CD4-positive, alpha-beta memory T cell (primary cell): ENCODE data around the gene CADPS. TPM values are rescaled to one million over a fixed set of nuclear protein-coding genes. Genes with fewer than 3 reads are reported as not detected.

Experiments used
- CTCF ChIA-PET: fragments of 350-600 bp; sonication (Branson Sonifier 250); formaldehyde crosslinking; loops from one replicate; lab custom pipeline; 2021; ENCODE audit warnings: inconsistent platforms; ENCODE audit not compliant: partially characterized antibody; lab: Charles Lee
- POLR2A ChIA-PET: fragments of 350-600 bp; sonication (Branson Sonifier 250); formaldehyde crosslinking; loops from one replicate; lab custom pipeline; 2021; ENCODE audit not compliant: partially characterized antibody; lab: Charles Lee
- DNase-seq, 5 donors: peaks; one replicate each; pipeline versions ENCODE4 v3.0.0 to v3.0.0-alpha.2; 2020 to 2022; ENCODE audit warnings: mixed read lengths in 1 of 5
- H3K27ac ChIP-seq: one replicate; pipeline ENCODE4 v1.7.0; 2013; ENCODE audit warnings: low read depth, low read length
- H3K27me3 ChIP-seq: 2 replicates; pipeline ENCODE4 v1.7.0; 2013; ENCODE audit warnings: mild to moderate bottlenecking, low read length, moderate library complexity; ENCODE audit not compliant: insufficient read depth
- H3K36me3 ChIP-seq: 2 replicates; pipeline ENCODE4 v1.7.0; 2013; ENCODE audit warnings: mild to moderate bottlenecking, low read length, moderate library complexity; ENCODE audit not compliant: insufficient read depth
- H3K4me1 ChIP-seq: 2 replicates; pipeline ENCODE4 v1.7.0; 2013; ENCODE audit warnings: mild to moderate bottlenecking, low read length, moderate library complexity; ENCODE audit not compliant: insufficient read depth
- H3K4me3 ChIP-seq, 2 donors: one replicate each; pipeline ENCODE4 v1.7.0; 2013; ENCODE audit warnings: low read length in 2 of 2, mild to moderate bottlenecking in 1 of 2
- H3K9me3 ChIP-seq, 2 donors: one replicate each; pipeline ENCODE4 v1.7.0; 2013; ENCODE audit warnings: low read length in 2 of 2, control low read depth in 1 of 2; ENCODE audit not compliant: control insufficient read depth in 1 of 2
- H3K27ac Mint-ChIP-seq, 7 donors: one replicate each; pipeline ENCODE4 v1.8.0; 2020 to 2021; ENCODE audit warnings: mixed read lengths in 7 of 7, mild to moderate bottlenecking in 6 of 7, inconsistent platforms in 3 of 7, moderate library complexity in 3 of 7
- H3K27me3 Mint-ChIP-seq, 2 donors: one replicate each; pipeline ENCODE4 v1.8.0; 2020 to 2021; ENCODE audit warnings: mixed read lengths in 2 of 2
- H3K36me3 Mint-ChIP-seq, 2 donors: one replicate each; pipeline ENCODE4 v1.8.0; 2020 to 2021; ENCODE audit warnings: mixed read lengths in 2 of 2, inconsistent platforms in 1 of 2, mild to moderate bottlenecking in 1 of 2
- H3K4me1 Mint-ChIP-seq, 4 donors: one replicate each; pipeline ENCODE4 v1.8.0; 2020 to 2021; ENCODE audit warnings: mixed read lengths in 4 of 4, mild to moderate bottlenecking in 1 of 4
- H3K4me3 Mint-ChIP-seq, 8 donors: one replicate each; pipeline ENCODE4 v1.8.0; 2020 to 2021; ENCODE audit warnings: mixed read lengths in 8 of 8, mild to moderate bottlenecking in 7 of 8, moderate library complexity in 6 of 8, inconsistent platforms in 3 of 8
- H3K9me3 Mint-ChIP-seq, 8 donors: one replicate each; pipeline ENCODE4 v1.8.0; 2020 to 2021; ENCODE audit warnings: mixed read lengths in 8 of 8, mild to moderate bottlenecking in 5 of 8, inconsistent platforms in 3 of 8, moderate library complexity in 1 of 8
- intact Hi-C: fragments of 100-400 bp; cut with micrococcal nuclease; formaldehyde crosslinking; loops from one replicate; pipeline ENCODE4 v1.15.1; 2023
- polyA plus RNA-seq, 2 donors: library from polyadenylated mRNA; unstranded; fragments of 300-500 nt; fragmentation: Illumina TruSeq; gene quantifications; one replicate each; pipeline ENCODE4 v1.2.3, GENCODE V29; 2021
- total RNA-seq, 2 experiments: library from RNA; stranded (reverse); gene quantifications; one replicate each; pipeline ENCODE4 v1.2.3, GENCODE V29; 2021

The CADPS gene
- total and polyA plus RNA-seq, 4 experiments from 2014 or later: not detected

DNA sequence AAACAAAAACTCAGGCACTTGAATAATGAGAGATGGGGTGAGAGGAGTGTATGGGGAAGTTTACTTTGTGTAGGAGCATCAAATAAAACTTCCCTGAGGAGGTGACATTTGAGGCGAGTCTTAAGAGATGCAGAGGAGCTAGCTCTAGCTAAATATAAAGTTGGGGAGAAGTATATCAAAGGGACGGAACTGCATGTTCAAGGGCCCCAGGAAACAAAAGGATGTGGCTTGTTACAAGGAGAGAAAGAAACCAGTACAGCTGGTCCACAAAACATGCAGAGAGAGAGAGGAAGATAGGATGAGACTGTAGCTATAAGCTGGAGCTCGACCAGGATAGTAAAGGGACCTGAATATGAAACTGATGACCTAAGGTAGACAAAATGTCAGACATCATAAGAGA is 519.5 kb downstream of the CADPS start:
- H3K4me3 ChIP-seq: no peak overlapping the region
- H3K4me3 Mint-ChIP-seq: no peak overlapping the region
- intact Hi-C loops: no loop called here
- H3K27ac ChIP-seq: no peak overlapping the region
- H3K9me3 Mint-ChIP-seq: peaks cover 0 to 4% (median 0%) of the 10 kb centered on the region in 8 donors
- POLR2A ChIA-PET: no interaction called here
- no peaks in the 10 kb centered on the region for H3K4me1 Mint-ChIP-seq
- no peak overlapping the region for H3K27ac Mint-ChIP-seq
- no peaks in the 10 kb centered on the region for H3K9me3 ChIP-seq
- DNase-seq: no peak
- H3K27me3 Mint-ChIP-seq: no peaks in the 10 kb centered on the region
- no peaks in the 10 kb centered on the region for H3K36me3 Mint-ChIP-seq
- no peaks in the 10 kb centered on the region for H3K36me3 ChIP-seq
- H3K4me1 ChIP-seq: no peaks in the 10 kb centered on the region
- CTCF ChIA-PET: no interaction called here
- no peaks in the 10 kb centered on the region for H3K27me3 ChIP-seq
